ENCODE measurements around the gene KLHL25.
"Not testable (repeated sequence)": the region's sequence is repeated elsewhere in the genome, so short reads cannot be mapped to it uniquely, and the experiment has no call there.

KLHL25 gene

DNA sequence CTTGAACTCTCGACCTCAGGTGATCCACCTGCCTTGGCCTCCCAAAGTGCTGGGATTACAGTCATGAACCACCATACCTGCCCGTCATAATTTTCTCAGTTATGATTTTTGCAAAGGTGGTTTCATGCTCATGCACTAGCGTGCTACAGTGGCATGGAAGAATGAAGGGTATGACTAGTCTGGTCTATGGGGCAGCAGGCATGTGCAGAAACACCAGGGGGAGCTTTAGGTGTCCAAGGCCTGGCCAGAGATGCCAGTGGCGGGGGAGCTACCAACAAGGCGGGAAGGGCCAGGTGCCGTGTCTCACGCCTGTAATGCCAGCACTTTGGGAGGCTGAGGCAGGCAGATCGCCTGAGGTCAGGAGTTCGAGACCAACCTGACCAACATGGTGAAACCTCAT is 7.9 kb upstream of the KLHL25 start:
- not testable (repeated sequence) for DNase-seq (ENCODE audit: low read depth)

DNA sequence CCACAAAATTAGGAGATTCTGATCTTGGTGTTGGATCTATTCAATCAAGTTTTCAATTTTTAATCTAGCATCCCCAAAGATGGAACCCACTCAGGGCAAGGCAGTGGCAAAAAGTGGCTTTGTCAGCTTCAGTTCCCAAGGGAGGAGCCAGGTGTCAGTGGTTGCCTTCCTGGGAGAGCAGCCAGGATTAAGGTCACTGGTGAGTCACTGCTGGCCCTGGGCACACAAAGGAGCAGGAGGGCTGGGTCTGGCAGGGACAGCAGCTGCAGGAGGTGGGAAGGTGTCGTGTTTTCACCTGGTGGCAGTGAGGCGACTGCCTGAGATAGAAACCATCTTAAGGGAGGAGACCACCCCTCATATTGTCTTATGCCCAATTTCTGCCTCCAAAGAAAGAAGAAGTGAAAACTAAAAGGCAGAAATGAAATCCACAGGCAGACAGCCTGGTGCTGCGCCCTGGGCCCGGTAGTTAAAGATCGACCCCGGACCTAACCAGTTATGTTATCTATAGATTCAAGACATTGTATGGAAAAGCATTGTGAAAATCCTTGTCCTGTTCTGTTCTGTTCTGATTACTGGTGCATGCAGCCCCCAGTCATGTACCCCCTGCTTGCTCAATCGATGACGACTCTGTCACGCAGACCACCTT is 5.9 kb upstream of the KLHL25 start:
- no peak for DNase-seq (ENCODE audit: low read depth)

DNA sequence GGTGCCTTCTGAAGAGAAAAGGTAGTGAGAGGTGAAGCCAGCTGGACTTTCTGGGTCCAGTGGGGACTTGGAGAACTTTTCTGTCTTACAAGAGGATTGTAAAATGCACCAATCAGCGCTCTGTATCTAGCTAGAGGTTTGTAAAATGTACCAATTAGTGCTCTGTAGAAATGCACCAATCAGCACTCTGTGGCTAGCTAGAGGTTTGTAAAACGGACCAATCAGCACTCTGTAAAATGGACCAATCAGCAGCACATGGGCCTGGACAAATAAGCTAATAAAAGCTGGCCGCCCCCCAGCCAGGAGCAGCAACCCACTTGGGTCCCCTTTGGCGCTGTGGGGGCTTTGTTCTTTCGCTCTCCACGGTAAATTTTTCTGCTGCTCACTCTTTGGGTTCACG is 1.6 kb upstream of the KLHL25 start:
- not testable (repeated sequence) for DNase-seq (ENCODE audit: low read depth)

DNA sequence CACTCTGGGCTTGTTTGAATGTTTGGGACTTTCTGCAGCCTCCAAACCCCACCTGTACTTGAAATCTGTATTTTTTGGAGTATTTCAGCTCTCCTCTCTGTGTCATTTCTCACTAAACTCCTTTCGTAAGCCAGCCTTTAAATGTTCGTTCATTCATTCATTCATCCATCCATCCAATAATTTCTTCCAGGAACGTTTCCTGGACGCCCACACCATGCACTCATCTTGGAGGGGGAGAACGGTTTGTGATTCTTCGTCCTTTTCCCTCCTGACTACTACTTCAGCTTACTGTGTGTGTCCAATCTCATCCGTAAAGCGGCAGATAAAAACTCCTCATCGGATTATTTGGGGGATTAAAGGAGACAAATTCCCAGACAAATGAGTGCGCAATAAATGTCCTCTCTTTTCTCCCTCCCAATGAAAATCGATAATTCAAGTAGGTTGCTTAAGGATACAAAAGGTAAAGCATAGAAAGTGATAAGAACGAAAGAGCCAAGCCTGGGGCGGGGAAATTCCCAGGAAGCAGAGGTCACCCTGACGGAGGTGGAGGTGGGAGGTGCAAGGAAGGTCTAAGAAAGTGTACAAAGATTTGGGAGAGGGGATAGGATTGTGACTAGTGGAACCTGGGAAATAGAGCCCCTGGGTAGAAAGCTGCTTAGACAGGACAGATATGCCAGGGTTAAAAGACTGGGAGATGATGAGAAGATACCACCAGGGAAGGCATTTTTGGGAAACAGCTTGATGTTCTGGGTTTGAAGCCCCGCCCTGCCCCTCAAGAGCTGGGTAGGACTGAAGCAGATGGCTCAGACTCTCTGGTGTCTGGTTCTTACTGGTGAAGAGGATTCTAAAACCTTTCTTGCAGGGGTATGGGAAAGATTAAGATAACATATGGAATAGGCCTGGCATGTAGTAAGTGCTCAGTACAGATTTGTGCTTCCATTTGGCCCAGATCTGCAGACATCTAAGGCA is 896 bp upstream of the KLHL25 start:
- DNase-seq (ENCODE audit: low read depth), result no peak

DNA sequence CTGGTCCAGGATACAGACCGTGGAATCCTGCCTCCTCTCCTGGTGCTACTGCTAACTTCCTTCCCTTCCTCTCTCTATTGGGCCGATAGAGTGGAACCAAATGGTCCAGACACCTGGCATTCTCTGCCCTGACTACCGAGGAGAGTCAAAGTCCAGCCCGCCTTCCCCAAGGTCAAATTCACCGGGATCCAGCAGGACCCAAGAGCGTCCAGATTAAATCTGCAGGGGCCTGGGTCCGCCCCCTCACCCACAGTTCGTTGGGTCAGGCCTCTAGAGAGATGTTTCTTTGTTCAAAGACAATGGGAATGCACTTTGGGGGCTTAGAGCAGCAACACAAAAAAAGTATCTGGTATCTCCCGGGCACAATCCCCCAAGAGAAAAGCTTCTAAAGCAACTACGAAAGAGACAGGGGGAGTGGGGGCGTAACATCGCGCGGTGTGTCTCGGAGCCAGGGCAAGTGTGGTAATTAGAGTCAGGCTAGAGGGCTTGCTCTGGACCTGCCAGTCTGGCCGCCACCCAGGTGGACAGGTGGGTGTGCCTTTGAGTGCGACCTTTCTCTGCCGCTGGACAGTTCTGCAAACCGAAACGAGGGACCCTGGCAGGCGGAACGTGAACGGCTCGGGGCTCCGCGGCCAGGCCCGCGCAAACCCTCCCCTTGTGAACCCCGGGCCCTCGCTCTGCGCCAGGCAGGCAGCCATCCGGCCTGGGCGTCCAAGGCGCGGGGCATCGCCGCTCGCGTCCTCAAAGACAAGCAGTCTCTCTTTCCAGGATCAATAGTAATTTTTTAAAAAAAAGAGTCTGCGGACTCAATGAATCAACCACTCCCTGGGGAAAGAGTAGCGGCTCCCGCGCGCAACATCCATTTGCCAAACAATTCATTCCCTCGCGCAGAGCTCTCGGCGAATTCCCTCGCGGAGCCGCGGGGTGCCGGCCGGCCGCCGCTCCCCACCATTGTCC is 806 bp downstream of the KLHL25 start:
- DNase-seq (ENCODE audit: low read depth), result no peak

DNA sequence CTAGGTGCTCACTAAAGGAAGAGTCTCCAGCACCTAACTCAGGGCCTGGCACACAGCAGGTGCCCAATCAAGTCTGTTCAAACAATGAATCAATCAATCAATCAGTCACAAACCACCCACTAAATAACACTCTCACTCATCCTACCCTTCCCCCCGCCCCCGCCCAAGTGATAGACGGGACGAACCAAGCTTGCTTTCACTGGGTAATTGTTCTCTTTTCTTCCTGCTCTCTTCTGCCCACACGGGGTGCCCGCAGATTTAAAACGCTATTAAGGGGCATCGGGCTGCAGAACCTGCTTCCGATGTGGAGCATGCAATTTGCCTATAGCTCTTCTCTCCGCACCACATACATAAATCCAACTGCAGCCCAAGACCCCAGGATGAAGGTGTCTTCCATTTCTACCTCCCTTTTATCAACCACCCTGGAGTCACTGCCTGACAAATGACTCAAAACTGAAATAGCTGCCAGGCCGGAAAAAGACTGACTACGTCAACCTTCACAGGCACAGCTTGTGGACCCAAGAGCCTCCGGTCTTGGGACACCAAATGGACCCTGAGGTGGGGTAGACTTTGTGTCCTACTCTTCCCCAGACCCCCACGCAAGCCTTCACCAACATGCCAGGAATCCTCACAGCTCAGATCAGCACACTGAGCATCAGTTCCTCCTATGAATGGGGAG is 1.7 kb downstream of the KLHL25 start:
- no peak for DNase-seq (ENCODE audit: low read depth)

DNA sequence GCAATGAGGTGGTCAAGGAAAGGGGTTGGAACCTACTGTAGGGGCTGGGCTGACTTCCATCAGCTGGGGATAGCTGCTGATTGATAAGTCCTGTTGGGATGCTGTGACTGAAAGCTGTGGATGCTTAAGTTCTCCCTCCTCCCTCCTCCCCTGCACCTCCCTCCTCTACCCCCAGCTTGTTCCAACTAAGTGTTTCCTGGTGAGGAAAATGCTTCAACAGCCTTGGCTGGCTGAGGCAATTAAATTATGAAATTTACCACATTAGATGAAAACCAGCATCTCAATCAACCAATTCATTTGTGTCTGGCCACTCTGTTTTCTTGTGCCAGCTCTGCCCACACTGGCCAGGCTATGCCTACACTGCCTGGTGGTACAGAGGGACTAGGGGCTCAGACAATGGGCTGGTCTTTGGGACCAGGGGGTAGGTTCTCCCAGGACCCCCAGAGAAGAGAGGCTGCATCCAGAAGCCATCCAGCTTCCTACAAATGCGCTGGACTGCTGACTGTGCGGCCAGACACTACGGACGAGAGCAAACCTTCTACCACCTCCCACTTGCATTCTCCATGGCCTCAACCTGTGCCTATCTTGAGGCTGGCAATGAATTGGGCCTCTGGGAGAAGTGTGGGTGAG is 2.5 kb downstream of the KLHL25 start:
- DNase-seq (ENCODE audit: low read depth), result no peak

DNA sequence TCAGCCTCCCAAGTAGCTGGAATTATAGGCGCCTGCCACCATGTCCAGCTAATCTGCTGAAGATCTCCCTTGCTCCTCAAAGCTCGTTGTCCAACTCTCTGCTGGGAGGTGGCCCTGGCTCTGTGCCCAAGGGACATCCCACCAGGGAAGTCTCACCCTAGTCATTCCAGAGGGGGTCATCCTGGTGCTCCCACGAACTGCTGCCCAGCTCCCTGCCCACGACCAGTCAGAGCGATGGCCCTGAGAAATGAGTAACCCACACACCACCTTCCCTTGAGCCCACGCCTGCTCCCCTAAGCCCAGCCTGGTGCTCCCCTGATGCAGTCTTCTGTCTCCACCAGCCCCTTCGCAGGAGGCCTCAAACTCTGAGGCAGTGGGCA is 5.2 kb downstream of the KLHL25 start:
- no peak for DNase-seq (ENCODE audit: low read depth)

DNA sequence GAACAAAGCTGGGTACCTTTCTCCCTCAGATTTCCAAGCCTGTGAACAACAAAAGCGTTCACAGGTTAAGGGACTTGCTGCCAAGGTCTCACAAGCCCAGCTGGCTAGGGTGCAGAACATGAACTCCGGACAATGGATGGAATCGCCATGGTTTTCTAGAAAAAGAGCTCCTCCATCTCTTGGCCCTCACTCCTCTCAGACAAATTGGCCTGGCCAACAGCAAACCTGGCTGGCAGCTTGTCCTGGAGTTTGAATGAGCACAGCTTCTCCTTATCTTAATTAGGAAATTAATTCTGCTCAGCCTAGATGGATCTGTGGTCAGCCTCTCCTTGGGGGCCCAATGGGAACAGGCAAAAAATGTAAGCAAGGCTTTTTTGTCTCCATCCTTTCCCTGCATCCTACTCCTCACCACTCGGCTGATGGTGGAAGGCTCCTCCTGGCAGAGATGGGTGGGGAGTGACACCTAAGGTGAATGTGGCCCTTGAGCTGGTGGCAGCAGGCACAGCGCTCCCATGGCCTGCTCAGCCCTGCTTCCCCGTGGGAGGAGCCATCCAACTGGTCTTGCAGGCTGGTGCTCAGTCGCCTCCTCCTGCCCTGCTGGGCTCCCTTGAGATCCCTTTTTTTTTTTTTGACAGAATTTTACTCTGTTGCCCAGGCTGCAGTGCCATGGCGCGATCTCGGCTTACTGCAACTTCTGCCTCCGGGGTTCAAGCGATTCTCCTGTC is 5.8 kb downstream of the KLHL25 start:
- no peak for DNase-seq (ENCODE audit: low read depth)

DNA sequence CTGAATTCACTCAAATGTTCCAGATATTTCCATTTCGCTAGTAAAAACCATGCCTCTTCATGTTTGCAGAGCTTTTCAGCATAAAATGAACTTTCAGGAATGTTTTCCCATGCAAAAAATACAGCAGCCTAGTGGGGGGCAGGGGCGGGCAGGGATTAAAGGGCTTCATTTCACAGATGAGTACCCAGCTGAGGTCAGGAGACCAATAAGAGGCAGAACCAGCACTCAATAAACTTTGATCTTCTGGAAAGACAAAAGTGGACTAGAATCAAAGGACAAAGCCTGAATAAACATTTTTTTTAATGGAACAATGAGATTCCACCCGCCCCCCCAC is 8.0 kb downstream of the KLHL25 start:
- DNase-seq (ENCODE audit: low read depth), result no peak

DNA sequence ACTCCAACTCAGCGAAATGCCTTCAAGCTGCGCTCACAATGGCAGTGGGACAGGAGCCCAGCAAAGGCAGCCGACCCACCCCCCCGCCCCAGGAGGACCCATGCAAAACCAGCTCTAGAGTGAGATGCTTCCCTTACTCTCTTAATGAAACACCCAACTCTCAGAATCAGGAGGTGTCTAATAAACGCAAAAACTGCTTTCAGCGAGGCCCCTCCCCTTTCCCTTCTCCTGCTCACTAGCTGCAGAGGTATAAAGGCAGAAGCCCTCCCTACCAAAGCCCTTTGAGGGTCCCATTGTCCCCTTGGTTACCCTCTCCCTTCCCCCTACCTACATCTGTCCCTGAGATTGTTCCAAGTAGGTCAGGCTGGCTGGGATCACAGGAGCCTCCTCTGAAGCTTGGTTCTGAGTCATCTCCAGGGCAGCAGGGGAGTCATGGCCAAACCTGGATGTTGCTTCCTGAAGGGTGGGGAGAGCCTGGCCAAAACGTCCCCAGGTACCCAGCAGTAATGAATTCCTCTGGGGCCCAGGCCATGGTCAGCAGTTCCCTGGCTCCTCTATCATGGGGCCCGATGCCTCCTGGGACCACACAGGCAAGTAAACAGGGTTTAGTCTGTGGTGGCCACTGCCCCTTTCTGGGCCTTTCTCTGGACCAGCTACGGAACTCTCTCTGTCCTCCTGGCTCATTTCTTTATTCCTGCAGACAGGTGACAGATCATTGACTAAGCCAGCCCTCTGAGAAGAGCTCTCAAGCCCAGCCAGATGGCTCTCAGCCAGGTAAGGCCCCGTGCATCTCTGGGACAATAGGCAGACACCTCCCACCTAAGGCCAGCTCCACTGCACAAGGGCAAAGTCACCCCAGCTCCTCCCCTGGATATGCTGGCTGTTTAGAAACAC is 8.6 kb downstream of the KLHL25 start:
- no peak for DNase-seq (ENCODE audit: low read depth)

DNA sequence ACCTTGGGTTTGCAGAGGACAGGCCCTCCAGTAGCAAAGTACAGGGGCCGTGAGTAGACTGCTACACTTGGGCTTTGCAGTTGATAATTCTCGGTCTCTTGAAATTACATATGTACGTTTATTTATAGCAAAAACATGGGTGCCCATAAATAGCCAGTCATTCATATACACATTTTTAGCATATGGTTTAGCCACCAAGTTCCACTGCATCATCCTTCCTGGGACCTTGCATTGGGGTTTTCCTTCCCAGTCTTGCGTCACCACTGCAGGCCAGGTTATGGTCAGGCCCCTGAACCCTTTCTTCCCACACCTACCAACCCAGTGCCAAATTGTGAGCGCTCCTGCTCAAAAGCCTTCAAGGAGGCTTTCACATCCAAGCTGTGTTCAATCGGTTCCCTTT is 12.7 kb downstream of the KLHL25 start:
- DNase-seq (ENCODE audit: low read depth), result no peak

DNA sequence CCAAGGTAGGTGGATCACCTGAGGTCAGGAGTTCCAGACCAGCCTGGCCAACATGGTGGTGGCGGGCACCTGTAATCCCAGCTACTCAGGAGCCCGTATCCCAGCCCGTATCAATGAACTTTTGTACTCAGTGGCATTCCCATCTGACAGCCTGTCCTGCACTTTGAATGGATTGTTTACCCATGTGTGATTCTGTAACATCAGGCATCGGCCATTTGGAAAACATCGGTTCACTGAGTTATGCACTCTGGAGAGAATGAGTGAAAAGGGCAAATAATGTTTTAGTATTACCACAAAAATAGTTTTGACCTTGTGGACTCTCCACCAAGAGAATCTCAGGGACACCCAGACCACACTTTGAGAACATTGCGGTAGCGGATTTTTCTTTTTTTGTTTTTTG is 13.6 kb downstream of the KLHL25 start:
- DNase-seq (ENCODE audit: low read depth), result no peak

DNA sequence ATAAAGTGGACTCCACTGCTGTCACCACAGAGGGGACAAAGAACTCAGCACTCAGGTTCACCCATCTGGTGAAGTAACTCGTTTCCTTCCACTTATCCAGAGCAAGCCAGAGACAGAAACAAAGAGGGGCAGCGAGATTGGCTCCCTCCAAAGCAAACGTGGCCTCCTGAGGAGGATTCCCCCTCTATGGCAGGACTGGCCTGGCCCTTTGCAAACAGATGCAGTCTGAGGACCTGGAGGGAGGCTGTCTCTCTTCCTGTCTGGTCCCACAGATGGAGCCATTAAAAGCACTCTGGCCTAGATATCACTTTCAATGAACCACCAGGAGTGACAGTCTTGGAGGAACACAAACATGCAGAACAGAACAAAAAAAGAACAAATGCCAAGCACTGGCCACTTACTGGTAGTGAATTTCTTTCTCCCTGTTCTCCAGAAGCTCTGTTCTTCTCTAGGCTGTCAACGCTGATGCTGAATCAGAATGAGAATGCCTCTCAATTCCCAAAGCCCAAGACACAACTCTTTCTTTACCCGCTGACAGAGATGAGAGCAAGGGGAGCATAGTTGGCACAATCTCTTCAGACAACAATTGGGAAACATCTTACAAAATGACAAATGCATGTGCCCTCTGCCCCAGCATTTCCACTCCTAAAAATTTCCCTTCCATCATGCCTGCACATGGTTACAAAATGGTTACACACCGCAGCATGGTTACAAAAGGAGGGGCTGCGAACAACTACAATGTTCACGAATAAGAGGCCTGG is 14.3 kb downstream of the KLHL25 start:
- no peak for DNase-seq (ENCODE audit: low read depth)

DNA sequence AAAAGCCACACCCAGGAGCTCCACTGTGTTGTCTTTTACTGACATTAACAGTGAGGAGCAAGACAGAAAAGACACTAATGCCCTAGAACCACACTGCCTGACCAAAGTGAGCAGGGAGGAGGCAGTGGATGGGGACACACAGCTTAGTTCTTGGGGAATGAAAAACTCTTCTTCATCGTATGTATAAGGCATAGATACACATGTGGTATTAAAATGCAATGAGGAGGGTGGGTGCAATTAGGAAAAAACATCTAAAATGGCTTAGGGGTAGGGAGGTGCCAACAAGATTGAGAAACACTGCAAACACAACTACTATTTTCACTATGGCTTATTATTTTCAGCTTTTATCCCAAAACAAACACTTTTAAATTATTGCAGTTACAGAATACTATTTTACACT is 15.5 kb downstream of the KLHL25 start:
- DNase-seq (ENCODE audit: low read depth), result no peak

DNA sequence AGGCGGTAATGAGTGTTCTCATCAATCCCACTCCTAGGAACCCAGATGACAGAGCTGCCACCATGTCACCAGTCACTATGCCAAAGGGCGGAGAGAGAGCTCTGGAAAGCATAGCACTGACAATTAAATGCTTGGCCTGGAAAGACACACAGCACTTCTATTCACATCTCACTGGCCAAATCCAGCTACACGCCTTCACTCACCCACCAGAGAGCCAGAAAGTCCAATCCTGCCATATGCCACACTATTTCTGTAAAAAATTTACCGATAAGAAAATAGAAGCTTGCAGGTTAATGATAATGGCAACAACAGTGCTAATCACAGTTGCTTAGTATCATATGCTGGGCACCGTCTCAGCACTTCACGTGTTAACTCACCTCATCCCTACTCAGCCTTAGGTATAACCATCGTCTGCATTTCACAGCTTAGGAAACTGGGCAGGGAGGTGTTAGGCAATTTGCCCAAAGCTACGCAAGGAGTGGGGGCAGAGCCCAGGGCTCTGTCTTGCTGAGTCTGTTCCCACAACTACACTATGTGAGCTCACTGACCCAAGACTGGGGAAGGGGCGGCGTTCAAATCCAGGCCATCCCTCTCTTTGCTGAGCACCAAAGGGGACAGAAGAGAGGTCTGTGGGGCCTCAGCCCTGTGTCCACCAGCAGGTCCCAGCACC is 16.5 kb downstream of the KLHL25 start:
- no peak for DNase-seq (ENCODE audit: low read depth)

DNA sequence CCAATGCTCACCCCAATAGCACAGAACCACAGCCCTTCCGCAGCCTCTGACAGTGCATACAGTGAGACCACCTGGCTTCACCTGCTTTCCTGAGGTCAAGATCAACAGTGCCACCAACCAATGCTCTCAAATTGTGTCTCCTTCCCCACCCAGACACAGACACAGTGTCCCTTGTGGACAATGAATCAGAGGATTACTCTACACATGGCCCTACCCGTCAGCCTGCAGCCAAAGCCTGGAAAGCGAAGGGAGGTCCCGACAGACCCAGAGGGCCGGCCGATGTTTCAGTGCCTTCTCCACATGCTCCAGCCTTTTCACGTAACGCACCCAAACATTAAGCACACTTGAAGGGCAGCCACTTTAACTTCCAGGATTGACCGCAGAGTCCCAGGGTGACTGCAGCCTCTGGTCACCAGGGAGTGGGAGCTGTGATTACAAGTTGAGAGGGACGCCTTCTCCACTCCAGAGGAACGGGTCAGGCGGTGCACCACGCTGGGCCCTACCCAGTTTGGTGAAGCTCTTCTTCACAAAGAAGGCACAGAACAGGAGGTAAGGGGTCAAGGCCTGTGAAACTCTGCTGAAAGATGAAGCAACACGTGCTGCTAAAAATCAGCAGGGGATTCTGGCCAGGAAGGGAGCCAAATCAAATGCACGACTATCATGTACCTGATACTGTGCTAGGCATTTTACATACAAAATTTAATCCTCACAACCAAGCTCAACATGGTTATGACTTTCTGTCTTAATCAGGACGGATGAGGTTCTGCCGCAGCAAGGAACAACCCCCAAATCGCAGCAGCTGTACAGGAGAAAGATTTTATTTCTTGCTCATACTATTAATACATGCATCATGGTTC is 17.2 kb downstream of the KLHL25 start:
- no peak for DNase-seq (ENCODE audit: low read depth)
